ES-I3 (cell line): ENCODE results near the gene FRMD3.

ENCODE experiments used
- H3K36me3 ChIP-seq: 2 replicates; pipeline ENCODE4 v1.6.1; 2013; ENCODE audit warnings: mild to moderate bottlenecking, low read length, control low read depth, moderate library complexity; ENCODE audit not compliant: insufficient read depth
- H3K4me1 ChIP-seq: 2 replicates; pipeline ENCODE4 v1.6.1; 2013; ENCODE audit warnings: mild to moderate bottlenecking, control low read depth, low read length; ENCODE audit not compliant: insufficient read depth
- H3K9ac ChIP-seq: 2 replicates; pipeline ENCODE4 v1.6.1; 2013; ENCODE audit warnings: low read depth, mild to moderate bottlenecking, low read length, moderate library complexity
- H3K9me3 ChIP-seq: 2 replicates; pipeline ENCODE4 v1.6.1; 2013; ENCODE audit warnings: mild to moderate bottlenecking, low read length, moderate library complexity; ENCODE audit not compliant: control insufficient read depth, insufficient read depth

The FRMD3 gene

GRCh38 chr9:83259558-83259957 is 278.6 kb downstream of the FRMD3 start:
- H3K9ac ChIP-seq = no peak overlapping the region
- H3K36me3 ChIP-seq = no peaks in the 10 kb centered on the region
- H3K9me3 ChIP-seq = no peaks in the 10 kb centered on the region
- H3K4me1 ChIP-seq = no peaks in the 10 kb centered on the region

DNA sequence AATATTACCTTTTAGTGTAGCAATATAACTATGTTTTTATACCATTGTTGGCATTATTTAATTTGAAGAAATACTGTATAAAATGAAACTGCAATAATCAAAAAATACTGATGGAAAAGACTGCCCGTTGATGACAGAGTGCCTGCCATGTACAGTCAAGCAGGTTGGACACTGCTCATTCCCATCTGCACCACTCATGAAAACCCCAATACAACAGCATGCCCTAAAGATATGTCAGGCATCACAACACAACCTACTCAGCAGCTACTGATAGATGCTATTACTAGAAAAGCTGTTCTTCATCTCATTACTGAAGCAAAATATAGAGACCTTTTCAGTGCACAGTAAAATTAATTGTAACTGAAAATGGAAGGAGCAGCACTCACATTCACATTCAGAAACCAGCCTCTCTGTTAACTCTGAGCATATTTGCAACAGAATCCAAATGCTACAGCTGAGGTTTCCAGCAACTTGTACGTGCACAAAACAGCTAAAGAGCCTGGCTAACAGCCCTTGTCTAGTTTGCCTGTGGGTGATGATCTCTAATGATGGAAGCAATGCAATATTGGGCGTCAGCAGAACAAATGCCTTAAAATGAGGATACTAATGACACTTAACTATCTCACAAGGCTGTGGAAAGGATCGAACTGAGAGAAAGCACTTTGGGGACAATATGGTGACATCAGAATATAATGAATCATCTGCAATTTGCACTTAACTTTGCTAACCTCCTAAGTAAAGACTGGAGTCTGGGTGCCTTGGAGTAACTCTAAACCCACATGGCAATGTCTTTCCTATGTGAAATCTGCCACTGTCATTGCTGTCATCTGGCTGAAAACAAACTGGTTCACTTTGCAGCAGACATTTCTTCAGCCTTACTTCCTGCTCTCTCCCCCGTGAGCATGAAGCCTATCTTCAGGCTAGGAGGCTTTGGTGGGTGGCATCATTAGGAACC is 280.0 kb downstream of the FRMD3 start:
- Histone ChIP-seq H3K4me1 (no peaks in the 10 kb centered on the region), H3K9me3 (no peaks in the 10 kb centered on the region), H3K9ac (no peak overlapping the region), H3K36me3 (no peaks in the 10 kb centered on the region)

- Histone ChIP-seq H3K9ac (no peak overlapping the region), H3K9me3 (no peaks in the 10 kb centered on the region), H3K4me1 (no peaks in the 10 kb centered on the region), H3K36me3 (no peaks in the 10 kb centered on the region)
Measured at GRCh38 chr9:83247732-83248131, 290.5 kb downstream of the FRMD3 start.

GRCh38 chr9:83245979-83246659 is 292.1 kb downstream of the FRMD3 start:
- H3K9ac ChIP-seq = no peak overlapping the region

GRCh38 chr9:83242066-83242465 is 296.1 kb downstream of the FRMD3 start:
- Histone ChIP-seq H3K4me1 (peaks cover 4% of the 10 kb centered on the region; the same call in 1 of the 2 replicates), H3K36me3 (no peaks in the 10 kb centered on the region), H3K9me3 (no peaks in the 10 kb centered on the region), H3K9ac (no peak overlapping the region)

More at GRCh38 chr9:83245979-83246659, 292.1 kb downstream of the FRMD3 start:
- Histone ChIP-seq H3K9me3 (no peaks in the 10 kb centered on the region), H3K36me3 (no peaks in the 10 kb centered on the region), H3K4me1 (no peaks in the 10 kb centered on the region)

GRCh38 chr9:83240671-83241070 is 297.5 kb downstream of the FRMD3 start:
- no peak overlapping the region for H3K9ac ChIP-seq
- peaks cover 5% of the 10 kb centered on the region for H3K4me1 ChIP-seq
- H3K9me3 ChIP-seq = no peaks in the 10 kb centered on the region
- H3K36me3 ChIP-seq = no peaks in the 10 kb centered on the region

DNA sequence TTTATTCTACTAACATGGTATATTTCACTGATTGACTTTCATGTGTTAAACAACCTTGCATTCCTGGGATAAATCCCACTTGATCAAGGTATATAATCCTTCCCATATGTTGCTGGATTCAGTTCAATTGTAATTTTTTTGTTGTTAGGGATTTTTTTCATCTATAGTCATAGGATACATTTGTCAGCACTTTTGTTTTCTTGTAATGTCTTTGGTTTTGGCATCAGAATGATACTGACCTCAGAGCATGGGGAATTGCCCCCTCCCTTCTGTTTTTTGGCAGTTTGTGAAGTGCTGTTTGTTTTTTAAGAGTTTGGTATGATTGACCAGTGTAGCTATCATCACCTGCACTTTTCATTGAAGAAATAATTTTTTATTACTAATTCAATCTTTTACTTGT is 298.5 kb downstream of the FRMD3 start:
- Histone ChIP-seq H3K36me3 (no peaks in the 10 kb centered on the region), H3K4me1 (peaks cover 7% of the 10 kb centered on the region), H3K9me3 (no peaks in the 10 kb centered on the region), H3K9ac (no peak overlapping the region)

GRCh38 chr9:83238871-83239640 is 299.1 kb downstream of the FRMD3 start:
- H3K9ac ChIP-seq = no peak overlapping the region
- peaks cover 7% of the 10 kb centered on the region for H3K4me1 ChIP-seq
- H3K36me3 ChIP-seq = no peaks in the 10 kb centered on the region
- no peaks in the 10 kb centered on the region for H3K9me3 ChIP-seq

GRCh38 chr9:83236029-83236696 is 302.0 kb downstream of the FRMD3 start:
- H3K36me3 ChIP-seq = no peaks in the 10 kb centered on the region
- H3K9ac ChIP-seq = no peak overlapping the region
- peaks cover 7% of the 10 kb centered on the region for H3K4me1 ChIP-seq
- no peaks in the 10 kb centered on the region for H3K9me3 ChIP-seq

- Histone ChIP-seq H3K9ac (no peak overlapping the region), H3K9me3 (no peaks in the 10 kb centered on the region), H3K36me3 (no peaks in the 10 kb centered on the region), H3K4me1 (peaks cover 7% of the 10 kb centered on the region)
Measured at GRCh38 chr9:83235526-83235925, 302.7 kb downstream of the FRMD3 start.

GRCh38 chr9:83234541-83234940 is 303.7 kb downstream of the FRMD3 start:
- Histone ChIP-seq H3K4me1 (peaks cover 7% of the 10 kb centered on the region), H3K9ac (no peak overlapping the region), H3K36me3 (no peaks in the 10 kb centered on the region), H3K9me3 (no peaks in the 10 kb centered on the region)

- Histone ChIP-seq H3K9ac (no peak overlapping the region), H3K9me3 (no peaks in the 10 kb centered on the region), H3K4me1 (peaks cover 3% of the 10 kb centered on the region; the same call in 1 of the 2 replicates), H3K36me3 (no peaks in the 10 kb centered on the region)
Measured at GRCh38 chr9:83233647-83234046, 304.6 kb downstream of the FRMD3 start.

- peaks cover 3% of the 10 kb centered on the region; the same call in 1 of the 2 replicates for H3K4me1 ChIP-seq
- H3K36me3 ChIP-seq = no peaks in the 10 kb centered on the region
- no peak overlapping the region for H3K9ac ChIP-seq
- no peaks in the 10 kb centered on the region for H3K9me3 ChIP-seq
Measured at GRCh38 chr9:83231039-83231438, 307.2 kb downstream of the FRMD3 start.

DNA sequence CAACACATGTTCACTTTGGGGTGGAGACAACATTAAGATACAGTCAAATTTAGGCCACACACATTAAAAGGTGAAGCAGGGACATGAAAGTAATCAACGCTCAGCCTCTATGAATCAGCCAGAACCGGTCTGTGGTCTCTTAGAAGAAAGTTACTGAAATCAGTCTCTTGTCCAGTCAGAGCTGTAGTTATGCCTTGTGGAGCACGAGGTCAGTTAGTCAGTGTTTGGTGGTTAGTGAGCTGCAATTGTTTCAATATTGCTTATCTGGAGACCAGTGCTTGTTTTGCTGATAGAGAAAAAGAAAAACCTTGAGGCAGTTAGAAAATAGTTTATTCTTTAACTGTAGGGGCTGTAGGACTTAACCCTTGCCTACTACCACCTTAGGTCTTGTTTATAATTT is 317.5 kb downstream of the FRMD3 start:
- H3K9ac ChIP-seq = no peak overlapping the region
- H3K9me3 ChIP-seq = peaks cover 5% of the 10 kb centered on the region; the same call in 1 of the 2 replicates
- no peaks in the 10 kb centered on the region for H3K36me3 ChIP-seq
- peaks cover 5% of the 10 kb centered on the region; the same call in 1 of the 2 replicates for H3K4me1 ChIP-seq
